ENCODE data around the gene GSG1.

GSG1 gene

DNA sequence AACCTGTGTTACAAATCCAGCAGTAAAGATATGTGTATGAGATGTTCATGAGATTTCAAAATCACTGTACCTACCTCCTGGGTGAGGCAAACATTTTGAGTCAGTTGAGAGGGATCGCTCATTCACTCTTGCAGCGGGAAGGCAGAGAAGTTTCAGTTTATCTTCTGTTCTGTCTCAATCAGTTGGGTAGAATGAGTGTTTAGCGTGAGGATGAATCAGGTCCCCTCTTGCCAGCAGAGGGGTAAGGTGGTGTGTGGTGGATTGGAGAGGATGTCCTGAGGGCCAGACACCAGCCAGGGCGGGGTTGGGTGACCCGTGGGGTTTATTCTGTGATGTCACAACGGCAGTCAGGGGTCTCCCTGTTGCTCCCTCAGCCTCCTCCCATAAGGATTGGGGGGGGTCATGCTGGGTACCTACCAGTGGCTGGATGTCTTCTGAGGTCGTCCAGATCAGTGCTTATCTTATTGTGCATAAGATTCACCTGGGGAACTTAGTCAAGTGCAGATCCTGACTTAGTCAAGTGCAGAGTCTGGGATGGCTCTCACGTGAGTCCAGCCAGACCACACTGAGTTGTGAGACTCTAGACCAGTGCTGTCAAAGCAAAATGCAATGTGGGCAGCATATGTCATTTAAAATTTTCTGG is at the start of gene GSG1:
Gene GSG1, minus strand, starts transcription at position 277 of the 643 bp plus-strand sequence. Its CDS starts 155 bp downstream, at position 122.
- no peak for DNase-seq

DNA sequence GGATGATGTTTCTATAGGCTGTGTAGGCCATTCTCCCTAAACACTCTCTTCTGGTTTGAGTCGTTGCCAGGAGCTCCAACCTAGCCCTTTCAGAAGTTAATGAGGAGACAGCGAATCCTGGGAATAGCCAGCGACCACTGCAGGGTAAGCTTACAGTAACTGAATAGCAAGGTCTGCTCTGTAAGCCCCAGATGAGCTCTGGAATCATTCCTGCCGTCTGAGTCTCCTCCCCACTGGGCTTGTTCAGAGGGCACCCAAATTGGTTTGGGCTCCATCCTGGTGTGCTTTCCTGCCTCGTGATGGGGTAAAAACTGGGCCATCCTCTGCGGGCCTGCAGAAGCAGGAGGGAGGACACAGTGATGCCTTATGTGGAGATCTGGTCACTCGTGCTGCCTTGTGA is 49.7 kb upstream of the GSG1 start:
- DNase-seq = no peak

DNA sequence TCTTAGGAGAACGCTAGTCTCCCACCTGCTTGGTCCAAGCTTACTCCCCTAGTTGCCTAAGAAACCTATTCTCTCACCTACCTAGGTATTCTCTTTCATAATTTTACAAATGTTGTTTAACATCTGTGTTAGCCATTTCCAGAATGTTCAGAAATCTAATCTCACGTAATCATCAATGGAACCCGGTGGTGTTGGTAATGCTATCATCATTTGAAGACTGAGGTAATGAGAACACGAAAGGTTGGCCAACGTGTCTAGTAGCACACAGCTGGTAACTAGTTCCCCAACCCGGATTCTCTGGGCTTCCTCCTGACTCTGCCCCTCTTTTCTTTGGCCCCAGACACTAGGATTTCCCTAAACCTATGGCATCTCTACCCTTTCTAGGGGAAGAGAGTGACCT is 49.3 kb upstream of the GSG1 start:
- DNase-seq = no peak

DNA sequence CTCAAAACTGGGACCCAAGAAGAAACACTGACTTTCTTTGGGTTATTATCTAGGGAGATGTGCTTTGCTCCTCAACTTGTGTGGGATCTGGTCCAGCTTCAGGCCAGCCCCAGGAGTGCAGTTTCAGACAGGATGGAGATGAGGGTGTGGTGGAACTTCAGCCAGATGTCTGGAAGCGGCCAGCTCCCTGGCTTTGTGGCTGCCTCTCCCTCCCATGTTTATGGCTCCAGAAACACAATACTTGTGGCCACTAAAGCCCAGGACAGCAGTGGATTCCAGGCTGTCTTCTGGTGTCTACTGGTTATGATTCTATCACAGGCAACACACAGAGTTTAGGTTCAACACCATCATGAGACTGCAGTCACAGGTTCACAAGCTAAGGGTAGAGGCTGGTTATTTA is 48.8 kb upstream of the GSG1 start:
- no peak for DNase-seq

DNA sequence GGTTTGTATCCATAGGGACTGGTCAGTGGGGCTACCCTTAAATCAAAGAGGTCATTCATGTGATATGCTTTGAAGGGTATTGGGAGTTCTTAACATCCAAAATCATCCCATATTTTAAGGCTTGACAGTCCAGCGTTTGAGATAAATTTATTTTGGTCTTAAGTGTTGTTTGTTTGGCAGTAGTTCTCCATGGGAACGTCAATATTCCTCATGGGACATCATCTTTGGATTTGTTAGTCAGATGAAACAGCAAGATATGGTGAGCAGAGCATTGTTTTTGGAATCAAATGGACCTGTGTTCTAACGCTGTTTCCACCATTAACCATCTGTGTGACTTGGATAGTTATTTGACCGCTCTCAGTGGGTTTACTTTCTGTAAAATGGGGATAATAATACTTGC is 45.9 kb upstream of the GSG1 start:
- DNase-seq = no peak

DNA sequence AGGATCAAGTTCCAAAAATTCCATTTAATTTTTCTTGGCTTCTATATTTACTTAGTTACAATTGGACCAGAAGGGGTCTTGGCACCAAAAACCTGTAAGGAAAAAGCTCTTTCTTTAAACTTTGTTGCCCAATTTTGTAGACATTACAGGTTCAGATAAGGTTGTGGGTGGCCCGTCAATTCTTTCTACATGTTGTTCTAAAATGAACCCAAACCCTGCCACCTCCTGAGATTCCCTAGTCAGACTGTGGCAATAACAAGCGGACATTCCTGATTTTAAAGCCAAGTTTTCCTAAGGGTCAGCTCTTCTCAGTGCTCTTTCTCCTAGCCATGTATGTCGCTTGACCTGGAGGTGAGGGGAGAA is 45.0 kb upstream of the GSG1 start:
- DNase-seq = no peak

DNA sequence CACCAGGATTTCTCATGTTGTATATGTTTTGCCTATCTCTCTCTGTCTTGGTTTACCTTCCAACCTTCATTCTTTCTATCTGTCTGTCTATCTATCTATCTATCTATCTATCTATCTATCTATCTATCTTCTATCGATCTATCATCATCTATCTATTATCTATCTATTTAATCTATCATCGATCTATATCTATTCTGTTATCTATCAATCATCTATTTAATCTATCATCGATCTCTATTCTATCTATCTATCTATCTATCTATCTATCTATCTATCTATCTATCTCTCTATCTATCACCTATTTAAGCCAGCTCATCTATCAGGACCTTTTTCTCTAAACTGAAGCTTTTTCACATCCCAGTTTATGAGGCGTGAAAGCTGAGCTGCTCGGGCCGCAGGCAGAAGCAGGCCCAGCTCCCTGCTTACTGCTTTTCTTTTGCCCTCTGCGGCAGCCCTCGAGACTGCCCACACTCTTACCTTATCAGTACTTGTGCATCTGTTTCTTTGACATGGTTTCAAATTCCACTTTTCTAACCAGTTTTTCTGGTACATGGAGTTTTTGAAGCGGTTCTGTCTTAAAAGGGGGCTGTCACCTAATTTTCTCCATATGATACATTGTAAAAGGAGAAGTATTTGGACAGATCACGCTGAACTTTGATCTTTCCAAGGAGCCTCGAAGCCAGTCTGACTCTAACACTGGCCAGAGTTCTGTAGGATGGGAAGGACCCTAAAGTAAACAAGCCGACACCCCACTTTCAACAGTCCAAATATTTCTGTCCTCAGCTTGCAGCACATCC is 44.4 kb upstream of the GSG1 start:
- DNase-seq = no peak

DNA sequence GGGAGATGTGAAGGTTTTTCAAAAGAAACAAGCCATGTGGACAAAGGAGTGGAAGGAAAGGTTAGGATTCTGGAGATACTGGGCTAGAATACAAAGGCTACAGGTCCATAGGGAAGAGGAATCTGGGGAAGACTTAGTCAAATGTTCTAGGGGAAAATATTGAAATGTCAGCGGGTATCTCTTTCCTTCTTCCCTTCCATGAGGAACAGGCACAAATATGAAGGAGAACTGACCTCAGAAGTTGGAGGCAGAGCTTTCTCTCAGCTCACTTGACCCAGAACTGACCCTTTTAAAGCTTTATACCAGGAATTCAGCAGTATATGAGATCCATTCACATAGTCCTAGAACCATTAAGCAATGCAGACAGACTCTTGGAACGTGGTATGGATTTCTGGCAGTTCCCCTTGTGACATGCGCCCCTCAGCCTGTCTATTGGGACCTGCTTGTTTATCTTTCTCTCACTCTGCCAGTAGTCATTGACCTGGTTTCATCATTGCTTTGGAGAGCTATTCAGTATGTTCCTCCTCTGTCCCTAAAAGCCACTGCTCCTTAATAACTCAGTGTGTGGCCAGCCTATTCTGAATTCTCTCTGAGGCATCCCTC is 43.0 kb upstream of the GSG1 start:
- no peak for DNase-seq

DNA sequence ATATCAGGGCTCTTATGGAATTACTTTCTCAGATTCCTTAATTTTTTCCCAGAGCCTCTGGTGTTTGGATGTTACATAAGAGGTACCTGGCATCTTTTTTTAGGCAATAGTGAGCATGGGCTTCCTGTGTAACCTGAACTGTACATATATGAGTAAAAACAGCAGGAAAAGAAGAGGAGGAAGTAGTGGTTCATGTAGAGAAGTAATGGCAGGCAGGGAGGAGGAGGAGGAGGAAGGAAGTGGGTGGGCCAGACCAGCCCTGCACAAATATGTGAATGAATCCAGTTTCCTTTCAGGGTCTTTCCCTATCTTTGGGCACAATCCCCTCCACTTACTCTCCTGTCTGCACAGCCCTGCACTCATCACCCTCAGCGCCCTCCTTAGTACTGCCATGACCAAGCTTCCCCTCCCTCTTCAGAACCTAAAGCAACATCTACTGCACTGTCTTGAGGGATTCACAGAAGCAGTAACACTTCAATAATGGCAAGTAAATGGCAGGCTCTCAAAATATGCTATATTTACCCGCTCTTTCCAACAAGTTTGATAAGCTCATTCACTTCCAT is 40.9 kb upstream of the GSG1 start:
- no peak for DNase-seq

DNA sequence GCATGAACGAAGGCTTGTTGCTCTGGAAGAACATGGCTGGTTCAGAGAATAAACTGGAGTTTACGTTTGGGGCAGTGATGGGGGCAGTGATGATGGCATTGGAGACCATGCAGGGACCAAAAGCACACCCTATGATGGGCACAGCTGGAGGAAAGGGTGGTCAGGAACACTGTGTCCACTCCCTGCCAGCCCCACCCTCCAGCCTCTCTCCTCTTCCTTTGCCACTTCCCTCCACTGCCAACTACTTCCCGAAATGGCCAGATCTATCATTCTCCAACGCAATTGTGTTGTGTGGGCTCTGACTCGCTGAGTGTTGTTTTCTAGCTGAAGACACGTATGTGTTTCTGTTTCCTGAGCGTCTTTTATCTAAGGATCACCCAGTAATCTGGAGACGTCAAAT is 39.3 kb upstream of the GSG1 start:
- DNase-seq = no peak

DNA sequence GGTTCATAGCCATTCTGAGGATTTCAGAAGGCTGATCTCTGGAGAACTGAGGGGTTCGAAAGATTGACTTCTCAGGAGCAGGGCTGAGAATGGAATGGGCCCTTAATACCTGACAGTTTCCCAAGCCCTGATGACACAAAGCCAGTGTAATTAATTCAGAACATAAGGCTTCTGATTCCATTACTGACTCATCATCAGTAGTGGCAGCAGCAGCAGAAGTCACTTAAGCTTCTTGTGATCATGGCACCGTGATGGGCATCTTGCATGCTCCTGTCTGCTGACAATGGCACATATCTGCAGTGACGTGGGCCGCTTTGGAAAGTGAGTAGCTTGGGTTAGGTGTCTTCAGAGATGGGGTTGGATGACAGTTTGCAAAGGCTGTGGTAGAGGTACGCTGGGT is 38.2 kb upstream of the GSG1 start:
- no peak for DNase-seq

DNA sequence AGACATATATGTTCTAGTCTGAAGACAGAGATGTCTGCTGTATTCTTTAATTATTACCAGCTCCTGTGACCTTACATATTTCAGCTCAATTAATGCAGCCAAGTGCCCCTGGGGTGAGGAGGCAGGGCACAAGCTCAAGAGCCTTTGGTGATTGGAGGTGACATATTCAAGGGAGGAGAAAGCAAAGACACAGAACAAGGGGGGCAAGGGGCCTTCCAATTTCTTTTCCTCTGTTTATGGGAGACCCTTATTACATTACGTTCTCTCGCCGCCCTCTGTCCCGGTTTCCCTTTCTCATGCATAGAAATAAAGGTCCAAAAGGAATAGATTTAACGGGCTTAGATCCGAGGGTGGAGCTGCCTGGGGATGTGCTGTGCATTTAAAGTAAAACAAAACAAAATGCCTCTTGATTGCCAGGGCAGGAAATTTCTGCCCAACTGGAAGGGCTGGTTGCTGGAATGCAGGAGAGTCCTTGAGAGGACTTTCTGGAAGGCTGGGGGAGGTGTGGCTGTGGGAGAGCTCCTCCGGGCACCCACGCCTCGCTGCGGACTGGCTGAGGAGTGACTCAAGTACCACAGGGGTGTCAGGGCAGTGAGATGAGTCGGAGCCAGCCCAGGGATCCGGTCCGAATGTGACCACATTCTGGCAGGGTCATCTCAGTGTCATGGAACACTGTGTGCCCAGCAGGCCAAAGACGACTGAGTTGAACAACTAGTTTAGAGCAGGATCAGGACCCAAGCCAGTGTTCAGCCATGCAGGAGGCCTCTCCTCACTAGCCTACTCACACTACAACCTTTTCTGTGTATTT is 32.1 kb upstream of the GSG1 start:
- no peak for DNase-seq

DNA sequence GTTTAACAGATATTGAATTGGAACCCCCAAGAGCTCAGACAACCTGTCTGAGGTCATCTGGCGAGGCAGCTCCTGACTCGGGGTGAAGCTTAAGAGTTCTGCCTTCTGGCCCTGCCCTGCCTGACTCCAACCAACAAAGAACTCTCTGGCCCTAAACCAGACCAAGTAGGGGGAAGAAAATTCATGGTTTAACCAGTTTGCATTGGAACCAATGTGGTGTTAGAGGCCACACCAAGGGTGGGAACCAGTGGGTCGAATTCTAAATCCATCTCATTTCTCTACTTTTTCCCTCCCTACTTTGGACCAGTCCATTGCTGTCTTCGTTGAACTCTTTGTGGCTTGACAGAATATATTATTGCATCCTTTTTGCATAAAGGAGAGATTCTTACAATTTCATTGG is 30.4 kb upstream of the GSG1 start:
- DNase-seq = no peak

DNA sequence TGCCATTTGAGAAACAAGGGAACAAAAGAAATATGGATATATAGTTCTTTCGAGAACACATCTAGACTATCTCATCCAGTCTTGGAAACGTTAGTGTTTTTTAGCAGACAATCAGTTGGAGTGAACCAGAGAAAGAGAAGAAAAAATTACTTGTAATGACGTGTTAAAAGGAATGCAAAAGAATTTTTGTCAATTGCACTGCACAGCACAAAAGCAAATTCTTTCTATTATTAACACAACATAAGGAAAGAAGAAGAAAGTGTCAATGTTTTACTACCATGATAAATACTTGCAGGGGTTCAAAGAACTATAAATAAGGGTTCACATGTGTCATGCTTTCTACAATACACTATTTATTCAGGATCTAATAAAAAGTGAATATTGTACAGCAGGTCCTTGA is 27.5 kb upstream of the GSG1 start:
- DNase-seq = no peak

DNA sequence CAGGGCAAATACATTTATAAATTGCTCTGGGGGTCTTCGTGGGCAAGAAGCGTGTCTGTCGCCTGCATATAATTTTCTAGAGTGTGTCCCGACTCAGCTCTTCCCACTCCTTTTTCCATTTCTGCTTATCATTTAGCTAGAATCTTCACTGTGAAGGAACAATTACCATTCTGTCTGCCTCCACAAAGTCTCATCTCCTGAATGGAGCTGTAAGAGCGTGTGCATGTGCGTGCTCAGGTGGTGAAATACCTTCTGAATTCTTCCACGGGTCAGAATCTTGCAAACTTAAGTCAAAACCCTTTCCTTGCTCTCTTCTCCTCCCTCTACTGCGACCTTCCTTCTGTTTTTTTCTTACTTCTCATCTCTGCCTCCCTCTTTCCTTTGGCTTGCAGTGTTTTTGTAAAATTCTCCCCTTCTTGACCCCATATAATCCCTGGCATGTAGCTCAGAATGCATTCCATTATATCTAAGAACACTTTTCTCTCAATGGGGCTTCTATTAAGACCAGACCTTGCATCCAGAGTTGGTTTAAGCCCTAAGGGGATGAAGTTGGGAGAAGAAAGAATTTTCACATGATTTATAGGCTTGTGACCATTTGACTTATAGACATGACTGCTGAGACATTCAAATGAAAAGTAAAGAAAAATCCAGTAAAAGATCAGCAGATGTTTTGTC is 25.0 kb upstream of the GSG1 start:
- no peak for DNase-seq

DNA sequence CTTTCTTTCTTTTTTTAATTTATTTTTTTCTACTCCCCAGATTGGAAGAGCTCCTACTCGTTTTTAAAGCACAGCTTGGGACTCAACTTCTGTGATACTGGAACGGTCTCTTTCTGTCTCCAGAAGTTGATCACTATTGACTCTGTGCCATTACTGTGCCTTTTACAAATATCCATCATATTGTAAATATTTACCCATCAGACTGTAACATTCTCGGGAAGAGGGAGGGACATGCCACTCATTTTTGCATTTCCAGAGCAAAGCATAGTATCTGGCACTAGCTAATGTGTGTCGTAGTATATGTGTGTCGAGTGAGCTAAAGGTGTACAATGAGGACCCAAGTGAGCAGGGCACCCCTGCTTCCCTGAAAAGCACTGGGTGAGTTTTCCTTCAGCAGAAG is 24.0 kb upstream of the GSG1 start:
- DNase-seq = no peak

DNA sequence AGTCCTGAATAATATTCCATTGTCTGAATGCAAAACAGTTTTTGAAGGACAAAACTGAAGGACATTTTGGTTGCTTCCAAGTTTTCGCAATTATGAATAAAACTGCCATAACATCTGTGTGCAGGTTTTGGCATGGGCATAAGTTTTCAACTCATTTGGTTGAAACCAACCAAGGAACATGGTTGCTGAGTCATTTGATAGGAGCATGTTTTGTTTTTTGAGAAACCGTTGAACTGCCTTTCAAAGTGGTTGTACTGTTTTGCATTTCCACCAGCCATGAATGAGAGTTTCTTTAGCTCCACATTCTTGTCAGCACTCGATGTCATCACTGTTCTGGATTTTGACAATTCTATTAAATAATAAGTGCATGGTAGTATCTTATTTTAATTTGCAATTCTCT is 23.0 kb upstream of the GSG1 start:
- DNase-seq = no peak

DNA sequence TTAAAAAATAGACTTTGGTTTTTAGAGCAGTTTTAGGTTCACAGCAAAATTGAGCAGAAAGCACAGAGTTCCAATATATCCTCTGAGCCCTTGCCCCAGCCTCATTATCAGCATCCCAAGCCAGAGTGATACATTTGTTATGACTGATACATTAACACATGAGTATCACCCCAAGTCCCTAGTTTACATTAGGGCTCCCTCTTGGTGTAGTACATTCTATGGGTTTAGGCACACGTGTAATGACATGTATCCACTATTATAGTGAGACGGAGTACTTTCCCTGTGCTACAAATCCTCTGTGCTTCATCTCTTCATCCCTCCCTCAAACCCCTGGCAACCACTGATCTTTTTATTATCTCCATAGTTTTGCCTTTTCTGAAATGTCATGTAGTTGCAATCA is 22.5 kb upstream of the GSG1 start:
- no peak for DNase-seq

DNA sequence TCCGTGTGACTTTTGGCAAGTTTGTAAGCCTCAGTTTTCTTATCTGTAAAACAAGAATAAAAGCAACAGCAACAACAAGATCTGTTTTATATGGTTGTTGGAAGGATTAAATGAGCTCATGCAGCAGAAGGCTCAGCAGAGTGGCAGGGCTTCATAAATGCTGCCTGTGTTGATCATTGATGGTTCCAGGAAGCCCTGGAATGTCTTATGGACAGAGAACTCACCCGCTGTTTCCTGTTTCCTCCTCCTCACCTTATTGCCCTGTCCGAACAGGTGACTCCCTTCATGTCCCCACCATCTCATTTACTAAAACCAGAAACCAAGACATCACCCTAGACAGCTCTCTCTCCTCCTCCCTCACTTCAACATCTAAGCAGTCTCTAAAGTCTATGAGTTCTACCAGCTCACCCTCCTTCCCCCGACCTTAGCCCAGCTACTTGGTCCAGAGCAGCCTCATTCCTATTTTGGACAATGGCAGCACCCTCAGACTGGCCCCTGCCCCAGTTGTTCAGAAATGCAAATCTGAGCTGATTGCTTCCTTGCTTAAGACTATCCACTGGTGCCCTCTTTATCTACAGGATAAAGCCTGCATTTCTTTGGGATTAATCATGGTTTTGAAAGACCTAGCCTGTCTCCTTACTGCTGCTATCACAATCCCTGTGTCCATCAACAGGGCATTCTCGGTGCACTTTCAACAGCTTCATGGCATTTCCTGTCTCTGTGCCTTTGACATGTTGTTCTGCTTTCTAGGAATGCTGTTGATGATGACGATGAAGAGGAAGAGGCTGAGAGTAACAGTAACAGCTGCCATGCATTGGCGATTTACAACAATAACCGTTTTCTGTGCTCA is 21.4 kb upstream of the GSG1 start:
- no peak for DNase-seq

DNA sequence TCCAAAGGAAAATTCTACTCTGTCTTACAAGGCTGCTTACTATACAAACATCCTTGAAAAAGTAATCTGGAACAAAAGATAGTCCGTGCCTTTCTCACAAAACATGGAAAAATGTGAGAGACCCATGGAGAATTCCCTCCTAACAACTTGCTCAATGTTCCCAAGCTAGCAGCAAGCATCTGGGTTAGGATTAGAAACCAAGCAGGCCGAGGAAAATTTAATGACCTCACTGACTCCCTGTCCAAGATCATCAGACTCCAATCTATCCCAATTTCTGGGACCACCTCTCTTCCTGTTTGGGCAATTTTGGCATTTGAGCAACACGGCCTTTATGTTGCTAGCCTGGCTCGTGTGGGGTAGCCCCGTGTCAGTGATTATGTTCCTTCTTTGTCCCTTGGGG is 18.1 kb upstream of the GSG1 start:
- DNase-seq = no peak

DNA sequence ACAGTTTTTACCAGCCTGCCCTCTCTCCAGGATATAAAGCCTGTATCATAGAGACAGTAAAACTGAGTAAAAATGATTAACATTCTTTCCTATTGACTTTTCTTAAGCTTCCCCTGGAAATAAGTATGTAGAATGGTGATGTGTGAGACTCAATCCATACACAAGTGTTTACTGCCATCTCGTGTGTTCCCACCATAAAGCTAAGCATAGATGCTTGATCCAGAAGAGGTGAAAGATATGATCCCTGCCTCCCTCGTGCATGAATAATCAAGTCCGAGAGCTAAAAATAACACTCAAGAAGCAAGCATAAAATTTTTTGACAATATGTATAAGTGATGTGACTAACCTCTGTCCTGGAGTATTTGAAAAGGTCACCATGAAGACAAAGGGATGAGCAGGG is 16.9 kb upstream of the GSG1 start:
- no peak for DNase-seq

DNA sequence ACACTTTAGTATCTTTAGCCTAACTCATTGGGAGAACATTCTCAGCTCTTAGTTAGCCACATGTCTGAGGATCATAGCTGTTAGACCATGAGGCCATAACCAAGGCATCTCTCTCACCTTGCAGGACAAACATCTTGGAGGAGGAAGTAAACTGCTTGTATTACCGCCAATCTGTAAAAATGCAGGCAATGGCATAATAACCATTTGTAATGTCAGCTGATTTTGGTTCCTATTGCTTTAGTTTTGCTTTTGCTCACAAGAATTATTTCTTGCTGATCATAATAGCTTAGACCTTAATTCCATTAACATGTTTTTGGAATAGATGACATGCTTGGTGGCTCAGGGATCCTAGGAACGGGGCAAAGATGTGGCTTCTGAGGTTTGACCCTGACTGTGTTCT is 16.4 kb upstream of the GSG1 start:
- DNase-seq = no peak

All from NCI-H1048 (cell line).